Tibial nerve (tissue), 4 donors: ENCODE measurements around the gene FAF2. TPM values are rescaled to one million over a fixed set of nuclear protein-coding genes. Genes with fewer than 3 reads are reported as not detected.
A peak's percentile ranks its signal among the peaks of the same experiment; 100 is the strongest.

Source experiments
- DNase-seq, 2 donors: peaks; one replicate each; pipeline ENCODE4 v3.0.0-alpha.2; 2019; ENCODE audit warnings: low spot score in 2 of 2
- H3K27ac ChIP-seq, 4 donors: fragments of 200-600 bp; sonication (generic) in 3 of 4; one replicate each; pipeline ENCODE4 v1.5.1; 2017 to 2019; ENCODE audit warnings: mild to moderate bottlenecking in 1 of 4
- H3K27me3 ChIP-seq, 2 donors: fragments of 200-600 bp; sonication (generic) in 1 of 2; one replicate each; pipeline versions ENCODE4 v1.5.1 to v1.6.0; 2017 to 2019
- H3K36me3 ChIP-seq, 3 donors: fragments of 200-600 bp; sonication (generic); one replicate each; pipeline ENCODE4 v1.5.1; 2018 to 2019
- H3K4me1 ChIP-seq, 4 donors: fragments of 200-600 bp; sonication (generic) in 3 of 4; one replicate each; pipeline ENCODE4 v1.5.1; 2017 to 2019
- H3K4me3 ChIP-seq, 4 donors: fragments of 200-600 bp; sonication (generic) in 3 of 4; one replicate each; pipeline ENCODE4 v1.5.1; 2017 to 2019; ENCODE audit warnings: mild to moderate bottlenecking in 1 of 4, moderate library complexity in 1 of 4
- H3K9me3 ChIP-seq, 4 donors: fragments of 200-600 bp; sonication (generic) in 3 of 4; one replicate each; pipeline ENCODE4 v1.5.1; 2017 to 2019
- CTCF ChIP-seq, 5 experiments: fragments of 200-600 bp in 3 of 5; fragments of 450-650 bp in 2 of 5; sonication (generic) in 3 of 5; IDR thresholded peaks; one replicate each; pipeline ENCODE4 v1.5.1; 2016 to 2019; ENCODE audit warnings: antibody characterized with exemption in 5 of 5, mild to moderate bottlenecking in 3 of 5, moderate library complexity in 2 of 5
- EP300 ChIP-seq, 2 donors: sonication (generic); formaldehyde crosslinking; IDR thresholded peaks; one replicate each; pipeline ENCODE4 v1.6.1; 2017; ENCODE audit warnings: antibody characterized with exemption in 2 of 2, mild to moderate bottlenecking in 1 of 2
- POLR2A ChIP-seq, 2 donors: fragments of 450-650 bp; IDR thresholded peaks; one replicate each; pipeline ENCODE4 v1.6.1; 2017; ENCODE audit warnings: antibody characterized with exemption in 2 of 2, mild to moderate bottlenecking in 2 of 2, moderate library complexity in 2 of 2
- WGBS, 2 donors: methylation state at CpG; one replicate each; pipeline ENCODE4 v1.1.5; 2018; 5-methylcytosine and 5-hydroxymethylcytosine counted together
- total RNA-seq, 4 donors: library from RNA; depleted of rRNA; stranded (reverse); fragments of >200 nt; gene quantifications; one replicate each; pipeline ENCODE4 v1.1.0, GENCODE V29; 2016

FAF2 gene
- total RNA-seq, 4 donors from 2014 or later, result 23.0 to 30.8 (median 29.4) TPM

GRCh38 chr5:176541338-176542134 lies 93.4 kb downstream of the FAF2 start:
- Histone ChIP-seq H3K4me3 (peak overlapping the region in 1 of 4 donors; percentile 2), H3K27me3 (no peaks in the 10 kb centered on the region), H3K27ac (peak overlapping the region in 3 of 4 donors; percentile 80 to 87 (median 86)), H3K4me1 (peaks cover 0 to 37% (median 21%) of the 10 kb centered on the region in 4 donors), H3K36me3 (no peaks in the 10 kb centered on the region), H3K9me3 (no peaks in the 10 kb centered on the region)
- peak in 1 of 2 donors; percentile 31 for TF ChIP-seq EP300 (IDR thresholded peaks at IDR 0.05)
- no peak for TF ChIP-seq CTCF (IDR thresholded peaks at IDR 0.05)
- WGBS, 2 donors, result 50 to 52% methylated on average over 12 of the region's 12 CpGs
- DNase-seq, result peak in 1 of 2 donors; percentile 44

GRCh38 chr5:176542135-176542595 lies 94.0 kb downstream of the FAF2 start:
- peak overlapping the region in 3 of 4 donors; percentile 80 to 87 (median 86) for H3K27ac ChIP-seq
- 53 to 54% methylated on average over 16 of the region's 16 CpGs for WGBS, 2 donors
- peak overlapping the region; percentile 60 to 88 (median 68) for H3K4me3 ChIP-seq
- no peaks in the 10 kb centered on the region for H3K27me3 ChIP-seq
- H3K36me3 ChIP-seq, result no peaks in the 10 kb centered on the region
- peaks cover 0 to 37% (median 21%) of the 10 kb centered on the region in 4 donors for H3K4me1 ChIP-seq
- DNase-seq, result no peak
- TF ChIP-seq CTCF (IDR thresholded peaks at IDR 0.05) (no peak), POLR2A (IDR thresholded peaks at IDR 0.05) (no peak), EP300 (IDR thresholded peaks at IDR 0.05) (no peak)
- no peaks in the 10 kb centered on the region for H3K9me3 ChIP-seq

- peaks cover 0 to 37% (median 21%) of the 10 kb centered on the region in 4 donors for H3K4me1 ChIP-seq
- TF ChIP-seq POLR2A (IDR thresholded peaks at IDR 0.05) (no peak), EP300 (IDR thresholded peaks at IDR 0.05) (no peak), CTCF (IDR thresholded peaks at IDR 0.05) (peak in 4 of 5 experiments; percentile 35 to 60 (median 44))
- peak overlapping the region; percentile 60 to 88 (median 68) for H3K4me3 ChIP-seq
- no peaks in the 10 kb centered on the region for H3K9me3 ChIP-seq
- no peak for DNase-seq
- 1 to 2% methylated on average over 65 to 68 of the region's 110 CpGs for WGBS, 2 donors
- peak overlapping the region; percentile 41 to 87 (median 83) for H3K27ac ChIP-seq
- no peaks in the 10 kb centered on the region for H3K36me3 ChIP-seq
- no peaks in the 10 kb centered on the region for H3K27me3 ChIP-seq
These were observed 94.6 kb downstream of the FAF2 start for GRCh38 chr5:176542596-176543427.

- H3K4me3 ChIP-seq, result peak overlapping the region; percentile 60 to 69 (median 66)
- WGBS, 2 donors, result 2 to 3% methylated on average over 22 to 34 of the region's 63 CpGs
- TF ChIP-seq POLR2A (IDR thresholded peaks at IDR 0.05), result peak in 1 of 2 donors; percentile 46
- peak in 1 of 2 donors; percentile 60 for TF ChIP-seq EP300 (IDR thresholded peaks at IDR 0.05)
- no peak for TF ChIP-seq CTCF (IDR thresholded peaks at IDR 0.05)
These were observed 95.4 kb downstream of the FAF2 start for GRCh38 chr5:176543428-176544182.

More at GRCh38 chr5:176543428-176544182, 95.4 kb downstream of the FAF2 start:
- no peaks in the 10 kb centered on the region for H3K27me3 ChIP-seq
- H3K4me1 ChIP-seq, result peaks cover 0 to 31% (median 16%) of the 10 kb centered on the region in 4 donors
- H3K9me3 ChIP-seq, result no peaks in the 10 kb centered on the region
- peak overlapping the region in 3 of 4 donors; percentile 9 to 85 (median 84) for H3K27ac ChIP-seq
- no peaks in the 10 kb centered on the region for H3K36me3 ChIP-seq
- DNase-seq, result no peak
